ENCODE data around the gene SLC50A1.
"Not testable (repeated sequence)": the region's sequence is repeated elsewhere in the genome, so short reads cannot be mapped to it uniquely, and the experiment has no call there.

GRCh38 chr1:155118090-155118489, 17.6 kb upstream of the SLC50A1 start:
- not testable (repeated sequence) for TF ChIP-seq EZH2 (IDR thresholded peaks at IDR 0.05; ENCODE audit: low read length, unreplicated experiment); EZH2phosphoT487 (IDR thresholded peaks at IDR 0.05; ENCODE audit: borderline replicate concordance, low read length)

Measured in PC-3 (cell line).